Lower lobe of right lung (tissue), 2 donors: Measurements from ENCODE around the gene KRTAP1-1. TPM values are rescaled to one million over a fixed set of nuclear protein-coding genes. Genes with fewer than 3 reads are reported as not detected.
"Not testable (repeated sequence)": the region's sequence is repeated elsewhere in the genome, so short reads cannot be mapped to it uniquely, and the experiment has no call there.

Experiments
- ATAC-seq, 2 donors: fragments of 200-7000 bp; cut with Tn5 transposase; one replicate each; pipeline ENCODE4 v1.9.1; 2020 to 2022; ENCODE audit warnings: mild to moderate bottlenecking in 2 of 2, moderate library complexity in 2 of 2
- DNase-seq: peaks from one replicate; pipeline ENCODE4 v3.0.0-alpha.2; 2020
- H3K27ac ChIP-seq: fragments of 200-600 bp; one replicate; pipeline ENCODE4 v1.8.0; 2022
- H3K27me3 ChIP-seq: fragments of 200-600 bp; one replicate; pipeline ENCODE4 v1.8.0; 2022; ENCODE audit warnings: low read depth
- H3K36me3 ChIP-seq: fragments of 200-600 bp; one replicate; pipeline ENCODE4 v1.8.0; 2022; ENCODE audit warnings: mild to moderate bottlenecking
- H3K4me1 ChIP-seq: fragments of 200-600 bp; one replicate; pipeline ENCODE4 v1.8.0; 2022
- H3K4me3 ChIP-seq: fragments of 200-600 bp; one replicate; pipeline ENCODE4 v1.8.0; 2022; ENCODE audit warnings: mild to moderate bottlenecking
- H3K9me3 ChIP-seq: fragments of 200-600 bp; one replicate; pipeline ENCODE4 v1.8.0; 2022
- intact Hi-C: fragments of 100-400 bp; cut with DNase I; formaldehyde crosslinking; loops from one replicate; pipeline ENCODE4 v1.11.0; 2022
- long read RNA-seq: library from polyadenylated mRNA; unstranded; transcript quantifications from one replicate; pipeline ENCODE4 v2.0.0, GENCODE V29; 2021
- total RNA-seq: library from RNA; stranded (reverse); fragmentation: NEBNext Ultra II Directional; extraction: Animal tissue kit (Norgen Biotek cat#: 25700); gene quantifications from one replicate; pipeline ENCODE4 v1.2.1, GENCODE V29; 2021
- TF ChIP-seq, protein P1 (sequence below): fragments of 200-600 bp; IDR thresholded peaks from one replicate; pipeline ENCODE4 v1.8.0; 2022; ENCODE audit warnings: antibody characterized with exemption, mild to moderate bottlenecking
- donor health status: DM: no; HTN: yes; CAD: no; lungs with severe emphysema.

Gene KRTAP1-1, protein sequence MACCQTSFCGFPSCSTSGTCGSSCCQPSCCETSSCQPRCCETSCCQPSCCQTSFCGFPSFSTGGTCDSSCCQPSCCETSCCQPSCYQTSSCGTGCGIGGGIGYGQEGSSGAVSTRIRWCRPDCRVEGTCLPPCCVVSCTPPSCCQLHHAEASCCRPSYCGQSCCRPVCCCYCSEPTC
- not detected for total RNA-seq
- long read RNA-seq: 0 reads

- intact Hi-C loops, H3K27me3 ChIP-seq, H3K36me3 ChIP-seq, H3K4me3 ChIP-seq, H3K9me3 ChIP-seq, ATAC-seq, H3K4me1 ChIP-seq, H3K27ac ChIP-seq, DNase-seq: not testable (repeated sequence)
These were observed at the start of gene KRTAP1-1 for GRCh38 chr17:41040783-41041571. Gene KRTAP1-1, minus strand, starts transcription at chr17:41041450. Its CDS starts 53 bp downstream, at chr17:41041397.

- ATAC-seq, H3K27me3 ChIP-seq, H3K36me3 ChIP-seq, H3K4me1 ChIP-seq, H3K27ac ChIP-seq, DNase-seq, H3K4me3 ChIP-seq, H3K9me3 ChIP-seq, intact Hi-C loops: not testable (repeated sequence)
These were observed 47.6 kb upstream of the KRTAP1-1 start for GRCh38 chr17:41088760-41089352.

DNA sequence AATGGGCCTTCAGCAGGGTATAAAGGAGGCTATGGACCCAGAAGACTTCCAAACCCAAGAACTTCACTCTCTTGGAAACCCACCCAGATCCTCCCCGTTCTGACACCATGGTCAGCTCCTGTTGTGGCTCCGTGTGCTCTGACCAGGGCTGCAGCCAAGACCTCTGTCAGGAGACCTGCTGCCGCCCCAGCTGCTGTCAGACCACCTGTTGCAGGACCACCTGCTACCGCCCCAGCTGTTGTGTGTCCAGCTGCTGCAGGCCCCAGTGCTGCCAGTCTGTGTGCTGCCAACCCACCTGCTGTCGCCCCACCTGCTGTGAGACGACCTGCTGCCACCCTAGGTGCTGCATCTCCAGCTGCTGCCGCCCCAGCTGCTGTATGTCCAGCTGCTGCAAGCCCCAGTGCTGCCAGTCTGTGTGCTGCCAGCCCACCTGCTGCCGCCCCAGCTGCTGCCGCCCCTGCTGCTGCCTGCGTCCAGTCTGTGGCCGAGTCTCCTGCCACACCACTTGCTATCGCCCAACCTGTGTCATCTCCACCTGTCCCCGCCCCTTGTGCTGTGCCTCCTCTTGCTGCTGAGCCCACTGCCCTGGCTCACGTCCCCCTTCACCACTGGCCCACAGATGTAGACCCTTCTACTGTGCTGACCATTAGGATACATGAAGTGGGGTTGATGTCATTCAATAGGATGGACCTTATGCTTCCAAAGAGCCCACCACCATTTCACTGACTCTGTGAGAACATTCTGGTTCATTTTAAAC lies 43.0 kb upstream of the KRTAP1-1 start, which contains the start of gene KRTAP4-7:
TSS of gene KRTAP4-7 (plus strand) at position 51 of the 757 bp plus-strand sequence. CDS start at position 108, 57 bp downstream.
- intact Hi-C loops, H3K4me1 ChIP-seq, ATAC-seq, H3K4me3 ChIP-seq, H3K27me3 ChIP-seq, DNase-seq, H3K9me3 ChIP-seq, H3K36me3 ChIP-seq, H3K27ac ChIP-seq: not testable (repeated sequence)

DNA sequence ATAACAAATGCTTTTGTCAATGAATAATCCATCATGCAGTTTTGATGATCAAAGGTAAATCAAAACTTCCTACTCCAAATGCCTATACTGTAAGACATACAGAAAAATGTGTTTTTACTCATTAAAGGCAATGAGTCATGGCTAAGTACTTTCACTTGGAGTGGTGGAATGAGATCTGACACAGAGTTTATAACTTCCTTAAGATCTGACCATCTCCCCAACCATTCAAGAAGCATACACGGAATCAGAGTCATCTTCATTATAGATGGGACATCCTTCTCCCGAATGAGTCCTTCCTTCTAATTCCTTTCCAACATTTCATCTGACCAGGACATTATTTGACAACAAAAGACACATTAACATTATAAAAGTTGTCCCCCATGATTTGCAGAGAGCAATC lies 42.2 kb upstream of the KRTAP1-1 start:
- intact Hi-C loops, H3K9me3 ChIP-seq, H3K4me3 ChIP-seq, H3K27ac ChIP-seq, H3K4me1 ChIP-seq, H3K27me3 ChIP-seq, ATAC-seq, H3K36me3 ChIP-seq, DNase-seq: not testable (repeated sequence)

GRCh38 chr17:41082626-41083025 lies 41.4 kb upstream of the KRTAP1-1 start:
- TF ChIP-seq, protein P1, sequence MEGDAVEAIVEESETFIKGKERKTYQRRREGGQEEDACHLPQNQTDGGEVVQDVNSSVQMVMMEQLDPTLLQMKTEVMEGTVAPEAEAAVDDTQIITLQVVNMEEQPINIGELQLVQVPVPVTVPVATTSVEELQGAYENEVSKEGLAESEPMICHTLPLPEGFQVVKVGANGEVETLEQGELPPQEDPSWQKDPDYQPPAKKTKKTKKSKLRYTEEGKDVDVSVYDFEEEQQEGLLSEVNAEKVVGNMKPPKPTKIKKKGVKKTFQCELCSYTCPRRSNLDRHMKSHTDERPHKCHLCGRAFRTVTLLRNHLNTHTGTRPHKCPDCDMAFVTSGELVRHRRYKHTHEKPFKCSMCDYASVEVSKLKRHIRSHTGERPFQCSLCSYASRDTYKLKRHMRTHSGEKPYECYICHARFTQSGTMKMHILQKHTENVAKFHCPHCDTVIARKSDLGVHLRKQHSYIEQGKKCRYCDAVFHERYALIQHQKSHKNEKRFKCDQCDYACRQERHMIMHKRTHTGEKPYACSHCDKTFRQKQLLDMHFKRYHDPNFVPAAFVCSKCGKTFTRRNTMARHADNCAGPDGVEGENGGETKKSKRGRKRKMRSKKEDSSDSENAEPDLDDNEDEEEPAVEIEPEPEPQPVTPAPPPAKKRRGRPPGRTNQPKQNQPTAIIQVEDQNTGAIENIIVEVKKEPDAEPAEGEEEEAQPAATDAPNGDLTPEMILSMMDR: no peak
- Histone ChIP-seq H3K27me3 (no peaks in the 10 kb centered on the region), H3K36me3 (no peaks in the 10 kb centered on the region), H3K9me3 (no peaks in the 10 kb centered on the region), H3K4me3 (no peak overlapping the region), H3K27ac (no peak overlapping the region), H3K4me1 (no peaks in the 10 kb centered on the region)
- intact Hi-C loops: no loop called here
- DNase-seq (no peak), ATAC-seq (no peak)

- no peak for ATAC-seq
- no peaks in the 10 kb centered on the region for H3K27me3 ChIP-seq
- intact Hi-C loops: no loop called here
- no peak for DNase-seq
- H3K4me1 ChIP-seq: no peaks in the 10 kb centered on the region
- no peak overlapping the region for H3K27ac ChIP-seq
- H3K9me3 ChIP-seq: no peaks in the 10 kb centered on the region
- H3K4me3 ChIP-seq: no peak overlapping the region
- TF ChIP-seq, protein P1: no peak
- H3K36me3 ChIP-seq: no peaks in the 10 kb centered on the region
These were observed 35.5 kb upstream of the KRTAP1-1 start for GRCh38 chr17:41076788-41077187.

DNA sequence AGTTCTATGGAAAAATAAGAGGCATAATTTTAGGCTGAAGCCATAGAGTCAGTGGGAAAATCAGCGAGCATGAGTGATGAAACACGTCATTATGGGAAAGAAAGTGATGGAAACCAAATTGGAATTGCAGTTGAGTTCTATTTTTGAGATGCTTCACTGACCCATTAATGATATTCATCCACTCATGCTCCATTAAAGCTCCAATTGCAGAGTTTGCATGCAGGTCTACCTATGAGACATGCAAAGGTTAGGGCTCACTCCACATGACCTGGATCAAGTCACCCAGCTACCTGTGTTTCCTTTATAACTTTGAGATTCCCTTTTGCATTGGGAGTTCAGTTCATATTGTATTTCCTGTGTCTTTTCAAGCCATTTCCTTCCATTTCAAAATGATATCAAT lies 32.4 kb upstream of the KRTAP1-1 start:
- Histone ChIP-seq H3K36me3 (no peaks in the 10 kb centered on the region), H3K4me3 (no peak overlapping the region), H3K9me3 (no peaks in the 10 kb centered on the region), H3K27me3 (no peaks in the 10 kb centered on the region), H3K27ac (no peak overlapping the region), H3K4me1 (no peaks in the 10 kb centered on the region)
- ATAC-seq (no peak), DNase-seq (no peak)
- TF ChIP-seq, protein P1: no peak
- intact Hi-C loops: no loop called here
